ENCODE measurements around the gene DNAAF1.

DNAAF1 gene

DNA sequence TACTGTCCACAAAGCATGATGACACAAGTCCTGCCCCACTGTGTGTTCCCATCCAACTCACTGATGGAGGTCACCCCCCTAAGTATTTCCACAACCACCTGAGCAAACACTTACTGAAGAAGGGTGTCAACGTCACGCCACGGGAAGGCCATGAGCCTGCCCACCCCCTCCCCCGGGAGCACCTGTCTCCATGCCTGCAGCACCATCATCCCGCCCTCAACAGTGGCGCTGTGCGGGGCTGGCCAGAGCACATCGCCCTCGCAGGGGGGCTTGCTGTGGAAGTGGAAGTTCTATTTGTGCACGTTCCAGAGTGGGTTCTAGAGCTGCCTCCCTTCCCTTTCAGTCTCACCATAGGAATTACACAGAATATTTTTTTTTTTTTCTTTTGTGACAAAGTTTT lies 24.1 kb upstream of the DNAAF1 start:
- DNase-seq (ENCODE audit: extremely low read depth in 1 of 2, low read depth in 1 of 2) = no peak

DNA sequence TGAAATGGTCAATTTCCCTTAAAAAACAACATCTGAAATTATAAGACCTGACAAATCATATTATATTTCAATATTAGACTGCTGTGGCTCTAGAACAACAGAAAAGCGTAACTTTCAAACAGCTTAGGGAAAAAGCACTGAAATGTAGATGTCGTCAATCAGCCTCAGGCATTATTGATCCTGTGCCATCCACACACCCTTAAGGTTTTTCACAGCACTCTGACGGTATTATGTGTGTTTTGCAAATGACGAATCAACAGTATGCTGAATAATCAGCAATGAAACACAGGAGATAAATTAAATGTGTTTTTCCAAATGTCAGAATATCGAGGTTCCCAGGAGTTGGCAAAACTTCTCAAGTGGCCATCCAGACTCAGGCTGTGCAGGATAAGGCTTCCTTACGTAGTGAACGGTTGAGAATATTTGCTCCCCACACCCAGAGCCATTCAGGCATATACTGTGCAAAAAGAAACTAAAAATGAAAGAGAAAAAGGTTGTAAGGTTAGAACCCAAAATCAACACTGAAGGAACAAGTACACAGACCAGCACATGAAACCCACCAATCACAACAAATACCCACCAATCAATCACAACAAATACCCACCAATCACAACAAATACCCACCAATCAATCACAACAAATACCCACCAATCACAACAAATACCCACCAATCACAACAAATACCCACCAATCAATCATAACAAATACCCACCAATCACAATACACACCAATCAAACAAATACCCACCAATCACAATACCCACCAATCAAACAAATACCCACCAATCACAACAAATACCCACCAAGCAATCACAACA lies 20.6 kb upstream of the DNAAF1 start:
- no peak for DNase-seq (ENCODE audit: extremely low read depth in 1 of 2, low read depth in 1 of 2)

DNA sequence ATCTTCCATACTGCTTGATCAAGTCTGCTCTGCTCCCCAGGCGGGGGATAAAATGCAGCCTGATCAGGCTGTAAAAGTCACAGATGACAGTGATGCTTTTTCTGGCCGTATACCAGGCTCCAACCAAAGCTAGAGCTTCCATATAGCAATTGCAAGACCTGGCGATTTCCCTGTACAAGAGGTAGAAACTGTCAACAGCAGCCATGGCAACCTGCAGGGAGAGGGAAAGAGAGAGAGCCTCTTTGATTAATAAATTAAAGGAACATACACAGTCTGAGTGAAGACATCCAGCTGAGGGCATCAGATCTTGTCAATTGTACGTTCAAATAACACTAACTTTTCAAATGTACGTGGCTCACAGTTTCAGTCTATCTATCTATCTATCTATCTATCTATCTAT lies 14.0 kb upstream of the DNAAF1 start:
- DNase-seq (ENCODE audit: extremely low read depth in 1 of 2, low read depth in 1 of 2) = no peak

DNA sequence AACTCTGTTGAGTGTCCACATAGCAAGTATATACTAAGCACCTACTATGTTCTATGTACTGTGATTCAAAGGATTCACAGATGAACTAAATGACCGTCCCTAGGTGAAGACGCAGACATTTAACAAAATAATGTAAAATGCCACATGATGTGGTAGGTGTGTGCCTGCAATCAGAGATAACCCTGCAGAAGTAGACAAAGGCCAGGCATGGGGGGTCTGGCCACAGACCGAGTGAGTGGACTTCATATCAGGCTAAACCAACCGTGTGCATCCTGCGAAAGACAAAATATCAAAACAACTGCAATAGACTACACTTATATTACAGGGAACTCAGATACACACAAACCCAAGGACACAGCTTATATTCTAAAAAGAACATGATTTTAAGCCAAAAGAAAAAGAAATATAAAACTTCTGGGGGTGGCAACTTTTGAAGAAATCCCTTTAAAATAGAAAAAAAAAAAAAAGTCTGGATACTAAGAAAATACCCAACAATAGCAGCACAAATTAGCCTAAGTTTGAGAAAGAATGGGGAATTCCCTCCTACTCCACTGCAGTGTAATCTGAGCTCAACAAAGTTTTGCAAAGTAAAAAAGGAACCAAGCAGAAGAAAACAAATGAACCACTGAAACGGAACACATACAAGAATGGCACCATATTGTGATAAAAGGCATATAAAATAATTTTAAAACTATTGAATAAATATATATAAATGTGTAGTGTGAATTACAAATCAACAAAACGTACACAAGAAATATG lies 12.4 kb upstream of the DNAAF1 start:
- no peak for DNase-seq (ENCODE audit: extremely low read depth in 1 of 2, low read depth in 1 of 2)

DNA sequence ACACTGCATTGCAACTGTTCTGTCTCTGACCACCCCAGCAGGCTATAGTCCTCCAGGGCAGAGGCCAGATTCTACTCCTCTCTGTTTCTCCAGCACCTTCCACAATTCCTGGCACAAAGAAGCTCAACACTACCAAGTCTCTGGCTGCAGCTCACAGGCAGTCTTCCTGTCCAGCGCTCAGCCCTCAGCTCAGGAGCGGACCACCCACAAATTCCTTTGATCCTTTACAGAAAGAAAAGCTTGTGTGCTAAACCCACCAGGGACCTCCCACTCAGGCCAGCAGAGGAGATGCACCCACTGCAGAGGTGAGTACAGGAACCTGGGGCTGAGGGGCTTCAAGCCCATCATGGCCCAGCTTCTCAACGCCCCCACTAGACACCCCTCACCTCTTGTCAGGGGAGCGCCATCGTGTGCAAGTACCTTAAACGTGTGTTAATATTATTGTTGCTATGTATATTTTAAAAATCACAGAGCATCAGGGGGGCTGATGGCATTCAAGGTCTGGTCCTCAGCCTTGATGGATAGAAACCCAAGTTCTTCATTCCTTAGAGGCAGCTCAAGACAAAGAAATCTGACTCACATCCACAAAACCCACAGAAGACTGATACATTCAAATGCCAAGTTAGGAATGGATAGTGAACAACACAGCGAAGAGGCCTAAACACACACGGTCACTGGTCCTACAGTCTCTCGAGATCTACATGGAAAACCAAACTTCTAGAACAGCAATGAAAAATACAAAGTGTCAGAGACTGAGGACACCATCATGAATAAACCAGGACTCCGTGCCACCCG lies 8.6 kb upstream of the DNAAF1 start:
- no peak for DNase-seq (ENCODE audit: extremely low read depth in 1 of 2, low read depth in 1 of 2)

DNA sequence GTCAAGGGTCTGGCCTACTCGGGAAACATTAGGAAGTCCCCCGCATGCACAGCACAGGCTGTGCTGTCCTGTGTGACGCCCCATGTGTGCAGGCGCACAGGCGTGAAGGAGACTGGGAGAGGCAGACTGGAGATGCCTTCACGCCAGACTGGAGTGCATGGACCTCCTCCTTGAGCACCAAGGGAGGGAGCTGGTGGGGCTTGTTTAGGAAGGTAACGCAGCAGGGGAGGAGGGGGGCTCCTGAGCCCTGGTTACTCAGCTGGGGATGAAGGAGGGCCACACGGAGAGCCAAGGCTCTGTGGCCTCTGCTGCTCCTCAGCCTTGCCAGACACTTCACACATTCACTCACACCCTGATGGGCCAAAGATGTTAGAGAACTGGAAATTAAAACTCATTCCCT lies 7.8 kb upstream of the DNAAF1 start:
- no peak for DNase-seq (ENCODE audit: extremely low read depth in 1 of 2, low read depth in 1 of 2)

DNA sequence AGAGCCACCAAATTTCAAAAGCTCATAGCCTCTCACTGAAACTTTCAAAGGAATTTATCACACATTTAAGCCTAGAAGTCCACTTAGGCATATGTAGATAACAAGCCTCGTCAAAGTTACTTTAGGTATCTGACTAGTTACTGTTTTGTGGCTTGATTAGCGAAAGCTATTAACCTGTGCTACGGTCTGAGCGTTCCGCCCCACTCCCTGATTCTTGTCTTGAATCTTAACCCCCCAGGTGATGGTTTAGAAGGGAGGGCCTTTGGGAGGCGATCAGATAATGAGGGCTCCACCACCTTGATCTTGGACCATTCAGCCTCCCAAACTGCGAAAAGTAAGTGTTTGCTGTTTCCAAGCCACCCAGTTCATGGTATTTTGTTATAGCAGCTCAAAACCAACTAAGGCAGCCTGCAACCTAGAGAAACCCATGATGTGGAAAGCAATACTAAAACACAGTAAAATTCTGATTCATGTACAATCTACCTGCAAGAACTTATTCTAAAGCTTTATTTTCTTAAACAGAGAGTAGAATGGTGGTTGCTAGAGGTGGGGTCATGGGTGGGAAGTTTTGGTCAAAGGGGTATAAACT lies 7.2 kb upstream of the DNAAF1 start:
- DNase-seq (ENCODE audit: extremely low read depth in 1 of 2, low read depth in 1 of 2) = no peak

DNA sequence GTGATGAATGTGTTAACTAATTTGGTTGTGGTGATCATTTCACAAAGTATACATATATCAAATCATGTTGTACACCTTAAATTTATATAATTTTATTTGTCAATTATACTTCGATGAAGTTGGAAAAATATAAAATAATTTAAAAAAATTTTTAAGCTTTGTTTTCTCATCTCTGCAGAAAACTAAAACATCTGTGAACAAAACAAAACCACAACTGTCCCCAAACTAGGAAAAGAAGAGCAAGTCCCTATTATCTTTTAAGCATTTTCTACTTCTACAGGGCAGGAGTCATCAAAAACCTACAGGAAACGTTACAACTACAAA lies 6.6 kb upstream of the DNAAF1 start:
- no peak for DNase-seq (ENCODE audit: extremely low read depth in 1 of 2, low read depth in 1 of 2)

DNA sequence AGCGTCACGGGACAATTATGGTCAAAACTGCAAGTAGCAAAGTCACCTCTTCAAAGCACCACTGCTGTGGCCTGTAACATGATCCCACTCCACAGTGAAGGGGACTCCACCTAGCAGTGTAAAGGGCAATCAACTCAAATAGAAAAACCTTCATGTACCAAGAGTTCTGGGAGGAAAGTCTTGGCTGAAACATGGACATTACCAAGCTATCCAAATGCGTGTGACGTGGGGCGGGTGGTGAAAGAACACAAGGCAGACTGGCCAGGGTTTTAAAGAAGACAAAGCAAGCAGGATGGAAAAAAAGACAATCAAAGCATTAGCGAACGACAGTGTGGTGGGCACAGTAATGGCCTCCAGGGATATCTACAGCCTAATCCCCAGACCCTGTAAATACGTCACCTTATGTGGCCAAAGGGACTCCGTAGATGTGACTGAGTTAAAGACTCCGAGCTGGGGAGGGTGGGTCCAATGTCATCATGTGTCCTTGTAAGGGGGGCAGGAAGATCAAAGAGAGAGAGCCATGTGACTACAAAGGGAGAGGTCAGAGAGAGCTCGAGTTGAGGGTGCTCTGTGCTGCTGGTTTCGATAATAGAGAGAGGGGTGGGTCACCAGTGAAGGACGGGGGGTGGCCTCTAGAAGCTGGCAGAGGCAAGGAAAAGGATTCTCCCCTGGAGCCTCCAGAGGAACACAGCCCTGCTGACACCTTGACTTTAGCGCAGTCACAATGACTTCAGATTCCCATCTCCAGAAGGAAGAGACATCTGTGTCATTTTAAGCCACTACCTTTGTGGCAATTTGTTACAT lies 6.1 kb upstream of the DNAAF1 start:
- DNase-seq (ENCODE audit: extremely low read depth in 1 of 2, low read depth in 1 of 2) = peak in 1 of 2 donors; percentile 34

DNA sequence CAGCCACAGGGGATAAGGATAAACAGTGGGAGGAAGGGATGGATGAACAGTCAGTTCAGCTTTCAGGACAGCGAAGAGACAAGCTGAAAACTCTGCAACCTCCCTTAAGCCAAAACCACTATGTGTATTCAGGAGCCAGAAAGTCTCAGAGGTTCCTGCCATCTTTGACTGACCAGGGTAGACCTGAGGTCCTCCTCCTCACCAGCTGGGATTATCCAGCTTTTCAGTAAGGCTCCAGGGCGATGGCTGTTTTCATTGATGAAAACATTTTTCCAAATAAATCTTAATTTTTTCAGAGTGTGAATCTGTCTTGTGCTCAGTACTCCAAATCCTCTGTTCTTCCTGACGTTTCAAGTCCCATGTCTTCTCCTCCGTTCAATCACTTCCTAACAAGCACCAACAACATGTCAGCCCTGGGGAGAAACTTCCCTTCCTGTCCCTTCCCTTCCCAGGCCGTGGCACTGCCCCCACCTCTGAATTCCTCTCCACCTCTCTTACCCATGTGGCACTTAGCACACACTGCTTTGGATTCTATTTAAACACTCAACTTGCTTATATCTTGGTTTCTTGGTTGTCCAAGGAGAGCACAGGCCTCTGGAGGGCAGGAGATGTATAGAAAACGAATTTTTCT lies 5.4 kb upstream of the DNAAF1 start:
- no peak for DNase-seq (ENCODE audit: extremely low read depth in 1 of 2, low read depth in 1 of 2)

DNA sequence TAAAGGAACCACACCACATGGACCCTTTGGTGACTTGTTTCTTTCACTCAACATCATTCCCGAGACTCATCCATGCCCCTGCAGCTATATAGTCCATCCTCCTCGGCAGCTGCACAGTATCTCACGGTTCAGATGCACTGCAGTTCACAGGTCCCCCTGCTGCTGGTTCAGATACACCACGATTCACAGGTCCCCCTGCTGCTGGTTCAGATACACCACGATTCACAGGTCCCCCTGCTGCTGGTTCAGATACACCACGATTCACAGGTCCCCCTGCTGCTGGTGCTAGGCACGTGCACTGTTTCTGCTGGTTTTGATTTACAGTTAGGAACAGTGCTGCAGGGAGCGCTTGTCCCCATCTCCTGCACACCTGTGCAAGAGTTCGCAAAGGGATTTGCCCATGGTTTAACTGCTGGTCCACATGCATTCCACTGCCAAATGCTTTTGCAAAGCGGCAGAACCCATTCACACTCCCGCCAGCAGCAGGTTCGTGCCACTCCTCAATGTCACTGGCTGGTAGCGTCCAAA lies 3.9 kb upstream of the DNAAF1 start:
- DNase-seq (ENCODE audit: extremely low read depth in 1 of 2, low read depth in 1 of 2) = no peak

DNA sequence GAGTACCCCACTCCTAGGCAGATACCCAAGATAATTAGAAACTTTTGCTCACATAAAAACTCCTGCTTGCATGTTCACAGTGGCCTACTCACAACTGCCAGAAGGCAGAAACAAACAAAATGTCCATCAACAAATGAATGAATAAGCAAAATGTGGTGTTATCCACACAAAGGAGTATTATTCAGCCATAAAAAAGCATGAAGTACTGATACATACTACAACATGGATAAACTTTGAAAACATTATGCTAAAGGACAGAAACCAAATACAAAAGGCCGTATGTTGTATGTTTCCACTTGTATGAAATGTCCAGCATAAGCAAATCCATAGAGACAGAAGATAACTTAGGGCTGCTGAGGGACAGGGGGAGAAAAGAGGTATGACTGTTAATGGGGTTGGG lies 2.0 kb upstream of the DNAAF1 start:
- no peak for DNase-seq (ENCODE audit: extremely low read depth in 1 of 2, low read depth in 1 of 2)

DNA sequence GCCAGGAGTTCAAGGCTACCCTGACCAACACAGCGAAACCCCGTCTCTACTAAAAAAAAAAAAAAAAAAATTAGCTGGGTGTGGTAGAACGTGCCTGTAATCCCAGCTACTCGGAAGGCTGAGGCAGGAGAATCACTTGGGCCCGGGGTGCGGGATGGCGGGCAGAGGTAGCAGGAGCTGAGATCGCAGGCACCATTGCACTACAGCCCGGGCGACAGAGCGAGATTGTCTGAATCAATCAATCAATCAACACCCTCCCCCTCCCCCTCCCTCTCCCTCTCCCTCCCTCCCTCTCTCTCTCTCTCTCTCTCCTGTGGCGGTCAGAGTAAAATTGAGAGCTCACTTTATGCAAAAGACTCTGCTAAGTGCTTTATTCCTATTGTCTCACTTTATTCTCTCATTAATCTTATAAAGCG lies 1.3 kb upstream of the DNAAF1 start:
- DNase-seq (ENCODE audit: extremely low read depth in 1 of 2, low read depth in 1 of 2) = no peak

DNA sequence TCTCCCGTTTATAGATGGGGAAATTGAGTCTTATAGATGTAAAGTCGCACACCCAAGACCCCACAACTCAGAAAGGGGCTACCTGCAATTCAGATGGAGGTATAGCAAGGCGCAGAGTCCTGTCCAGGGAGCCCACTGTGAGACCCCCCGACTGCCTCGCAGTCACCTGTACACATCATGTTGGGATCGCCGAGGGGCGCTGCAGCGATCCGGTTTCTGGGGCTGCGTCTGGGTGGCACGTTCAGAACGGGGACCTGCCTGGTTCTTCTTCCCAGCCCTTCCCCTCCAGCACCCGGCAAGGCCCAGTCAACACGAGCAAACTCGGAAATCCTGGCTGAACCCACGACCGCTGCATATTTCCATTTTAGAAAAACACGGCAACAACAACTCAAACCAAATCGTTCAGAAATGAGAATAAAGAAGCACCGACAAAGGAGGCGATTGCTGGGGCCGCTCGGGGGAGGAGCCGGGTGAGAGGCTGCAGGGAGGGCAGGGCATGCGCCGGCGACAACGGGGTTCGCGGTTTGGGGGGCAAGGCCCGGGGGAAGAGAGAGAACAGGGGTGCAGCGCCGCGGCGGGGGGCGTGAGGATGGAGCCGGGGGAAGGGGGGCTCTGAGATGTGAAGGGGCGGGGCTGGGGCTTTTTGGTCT lies 774 bp upstream of the DNAAF1 start:
- peak in 1 of 2 donors; percentile 25 for DNase-seq (ENCODE audit: extremely low read depth in 1 of 2, low read depth in 1 of 2)

DNA sequence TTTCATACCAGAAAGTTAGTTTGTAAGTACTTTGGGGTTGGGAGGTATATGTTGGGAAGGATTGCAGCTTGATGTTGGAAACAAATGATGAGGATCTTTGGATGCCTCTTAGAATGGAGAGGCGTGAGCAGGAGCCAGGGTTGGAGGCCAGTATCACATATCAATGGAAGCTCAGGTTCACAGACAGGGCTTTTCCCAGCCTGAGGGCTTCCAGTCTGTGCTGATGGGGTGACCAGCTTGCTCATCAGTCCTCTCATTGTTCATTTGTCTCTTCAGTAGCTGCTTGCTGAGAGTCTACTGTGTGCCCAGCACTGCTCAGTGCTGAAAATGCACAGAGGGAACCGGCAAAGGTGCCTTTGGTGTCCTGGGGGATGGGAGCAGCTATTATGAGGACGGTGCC lies 5.8 kb downstream of the DNAAF1 start:
- no peak for DNase-seq (ENCODE audit: extremely low read depth in 1 of 2, low read depth in 1 of 2)

DNA sequence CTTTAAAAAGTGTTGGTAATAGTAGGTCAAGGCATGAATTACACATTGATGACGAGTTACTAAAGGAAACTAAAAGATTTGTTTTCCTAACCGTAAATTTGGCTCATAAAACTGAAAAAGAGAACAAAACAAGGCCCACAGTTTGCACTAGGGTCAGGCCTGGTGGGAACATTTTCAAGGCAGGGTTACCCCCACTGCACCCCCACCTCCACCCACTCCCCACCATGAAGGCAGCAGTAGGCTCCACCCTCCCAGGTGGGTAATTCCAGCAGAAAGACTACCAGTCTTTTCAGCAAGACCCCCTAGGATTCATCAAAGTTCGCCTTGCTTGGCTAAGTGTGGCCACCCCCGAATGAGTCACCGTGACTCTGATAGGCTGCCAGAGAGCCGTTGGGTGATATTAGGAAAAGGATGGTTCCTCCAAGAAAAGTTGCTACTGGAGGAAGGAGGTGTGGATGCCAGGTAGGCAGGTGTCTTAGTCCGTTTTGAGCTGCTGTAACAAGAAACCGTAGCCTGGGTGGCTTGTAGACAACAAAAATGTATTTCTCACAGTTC lies 8.6 kb downstream of the DNAAF1 start:
- DNase-seq (ENCODE audit: extremely low read depth in 1 of 2, low read depth in 1 of 2) = no peak

DNA sequence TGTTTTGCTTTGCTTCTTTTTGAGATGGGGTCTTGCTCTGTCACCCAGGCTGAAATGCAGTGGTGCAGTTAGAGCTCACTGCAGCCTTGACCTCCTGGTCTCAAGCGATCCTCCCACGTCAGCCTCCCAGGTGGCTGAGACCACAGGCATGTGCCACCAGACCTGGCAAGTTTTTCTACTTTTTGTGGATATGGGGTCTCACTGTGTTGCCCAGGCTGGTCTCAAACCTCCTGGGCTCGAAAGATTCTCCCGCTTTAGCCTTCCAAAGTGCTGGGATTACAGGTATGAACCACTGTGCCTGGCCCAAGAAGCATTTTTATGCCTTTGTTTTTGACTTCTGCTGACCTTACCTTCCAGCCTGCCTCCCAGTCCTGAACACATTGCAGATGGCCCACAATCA lies 10.1 kb downstream of the DNAAF1 start:
- DNase-seq (ENCODE audit: extremely low read depth in 1 of 2, low read depth in 1 of 2) = no peak

DNA sequence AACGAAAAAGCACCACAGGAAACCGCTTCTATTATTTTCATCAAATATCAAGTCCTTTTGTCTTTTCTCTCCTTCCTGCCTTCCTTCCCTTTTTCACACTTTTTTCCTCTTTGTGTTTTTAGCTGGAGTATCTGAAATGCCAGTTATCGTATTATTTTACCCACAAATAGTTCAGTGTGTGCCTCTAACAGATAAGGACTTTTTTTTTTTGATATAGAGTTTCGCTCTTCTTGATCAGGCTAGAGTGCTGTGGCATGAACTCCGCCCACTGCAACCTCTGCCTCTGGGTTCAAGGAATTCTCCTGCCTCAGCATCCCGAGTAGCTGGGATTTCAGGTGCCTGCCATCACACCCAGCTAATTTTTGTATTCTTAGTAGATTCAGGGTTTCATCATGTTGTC lies 10.7 kb downstream of the DNAAF1 start:
- DNase-seq (ENCODE audit: extremely low read depth in 1 of 2, low read depth in 1 of 2) = no peak

DNA sequence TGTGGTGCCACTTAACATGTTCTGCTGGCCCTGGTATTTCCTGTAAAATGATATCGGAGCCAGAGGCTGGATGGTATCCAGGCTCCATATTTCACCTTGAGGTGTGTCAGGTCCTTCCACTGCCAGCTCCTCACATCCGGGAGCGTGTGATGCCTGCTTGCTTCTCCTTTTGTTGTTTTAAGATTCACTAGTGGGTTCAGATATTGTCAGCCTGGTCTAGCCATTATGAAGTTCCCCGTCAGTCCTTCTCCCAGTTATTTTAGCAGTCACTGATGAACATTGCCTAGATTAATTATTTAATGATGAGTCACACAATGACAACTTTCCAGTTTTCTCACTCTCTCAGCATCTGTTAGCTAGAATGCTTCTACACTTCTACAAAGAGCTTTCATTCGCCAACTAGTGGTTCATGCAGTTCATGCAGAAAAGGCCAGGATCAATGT lies 11.3 kb downstream of the DNAAF1 start:
- DNase-seq (ENCODE audit: extremely low read depth in 1 of 2, low read depth in 1 of 2) = no peak
